ENCODE results near the gene ADGRG6. TPM values are rescaled to one million over a fixed set of nuclear protein-coding genes. Genes with fewer than 3 reads are reported as not detected.

Gene ADGRG6
- total and polyA plus RNA-seq, 9 of the 15 experiments (the other 6 are each of a cell fraction or from before 2014, with no cell fraction given) = under 0.01 to 0.11 (median 0.05) TPM; not detected in 5

DNA sequence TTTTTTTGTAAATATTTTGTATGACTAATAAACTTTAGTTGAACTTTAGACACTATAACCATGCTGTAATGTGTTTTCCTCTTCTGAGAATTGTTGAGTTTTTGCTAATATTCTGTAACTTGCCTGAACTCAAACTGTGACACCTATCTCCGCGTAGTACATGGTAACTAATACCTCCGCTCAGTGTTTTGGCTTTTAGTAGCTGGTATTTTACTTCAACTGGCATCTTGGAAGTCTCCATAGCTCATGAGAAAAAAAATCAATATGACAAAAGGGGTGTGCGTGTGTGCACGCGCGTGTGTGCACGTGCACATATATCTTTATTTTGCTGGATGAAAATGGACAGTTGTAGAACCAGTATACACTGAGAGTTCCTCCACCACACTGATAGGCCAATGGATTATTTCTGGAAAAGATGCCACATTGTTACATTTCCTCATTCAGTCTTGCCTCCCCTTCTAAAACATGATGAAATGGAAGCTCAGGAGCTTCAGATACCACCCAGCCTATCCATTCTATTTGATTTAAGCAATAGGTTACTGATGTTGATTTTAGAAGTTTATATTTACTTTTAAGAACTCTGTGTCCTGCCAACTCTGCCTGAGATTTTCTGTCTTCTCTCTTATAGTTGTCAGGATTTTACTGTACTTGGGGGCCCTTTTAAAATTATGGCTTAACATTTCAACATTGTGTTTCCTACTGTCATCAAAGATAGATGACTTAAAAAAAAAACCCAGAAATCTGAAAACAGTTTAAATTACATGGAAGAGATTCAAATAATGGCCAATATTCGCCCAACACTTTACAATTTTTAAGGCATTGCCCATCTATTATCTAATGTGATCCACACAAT is 16.3 kb upstream of the ADGRG6 start (continued):
- TF ChIP-seq, protein P1, sequence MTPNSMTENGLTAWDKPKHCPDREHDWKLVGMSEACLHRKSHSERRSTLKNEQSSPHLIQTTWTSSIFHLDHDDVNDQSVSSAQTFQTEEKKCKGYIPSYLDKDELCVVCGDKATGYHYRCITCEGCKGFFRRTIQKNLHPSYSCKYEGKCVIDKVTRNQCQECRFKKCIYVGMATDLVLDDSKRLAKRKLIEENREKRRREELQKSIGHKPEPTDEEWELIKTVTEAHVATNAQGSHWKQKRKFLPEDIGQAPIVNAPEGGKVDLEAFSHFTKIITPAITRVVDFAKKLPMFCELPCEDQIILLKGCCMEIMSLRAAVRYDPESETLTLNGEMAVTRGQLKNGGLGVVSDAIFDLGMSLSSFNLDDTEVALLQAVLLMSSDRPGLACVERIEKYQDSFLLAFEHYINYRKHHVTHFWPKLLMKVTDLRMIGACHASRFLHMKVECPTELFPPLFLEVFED (CRISPR knock-in tag; conservative IDR thresholded peaks at IDR 0.05) = no peak
- TF ChIP-seq, protein P2, sequence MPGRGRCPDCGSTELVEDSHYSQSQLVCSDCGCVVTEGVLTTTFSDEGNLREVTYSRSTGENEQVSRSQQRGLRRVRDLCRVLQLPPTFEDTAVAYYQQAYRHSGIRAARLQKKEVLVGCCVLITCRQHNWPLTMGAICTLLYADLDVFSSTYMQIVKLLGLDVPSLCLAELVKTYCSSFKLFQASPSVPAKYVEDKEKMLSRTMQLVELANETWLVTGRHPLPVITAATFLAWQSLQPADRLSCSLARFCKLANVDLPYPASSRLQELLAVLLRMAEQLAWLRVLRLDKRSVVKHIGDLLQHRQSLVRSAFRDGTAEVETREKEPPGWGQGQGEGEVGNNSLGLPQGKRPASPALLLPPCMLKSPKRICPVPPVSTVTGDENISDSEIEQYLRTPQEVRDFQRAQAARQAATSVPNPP (IDR thresholded peaks at IDR 0.05; ENCODE audit: borderline replicate concordance, insufficient read depth, insufficient read length) = no peak

DNA sequence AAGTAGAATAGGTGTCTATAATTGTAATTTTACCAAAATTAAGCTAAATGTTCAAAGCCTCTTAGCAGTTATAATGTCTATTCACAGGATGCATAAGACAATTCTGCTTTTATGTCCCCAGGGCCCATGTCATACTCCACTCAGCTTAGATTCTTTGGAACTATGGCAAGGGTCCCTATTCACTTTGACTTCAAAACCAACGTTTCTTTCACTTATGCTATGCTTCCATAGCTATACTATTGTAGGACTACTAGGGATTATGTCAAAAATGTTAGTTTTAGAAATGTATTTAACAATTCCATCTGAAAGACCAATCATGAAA is 15.8 kb upstream of the ADGRG6 start:
- no peaks in the 10 kb centered on the region for H3K27me3 ChIP-seq (ENCODE audit: control insufficient read depth in 2 of 2, insufficient read depth in 2 of 2, low read length in 2 of 2)
- H3K9me3 ChIP-seq (replicated peaks; ENCODE audit: control insufficient read depth, insufficient read depth, low read depth, low read length) = no peaks in the 10 kb centered on the region
- BruUV-seq (replicated peaks) = no TSS peak
- no peak for TF ChIP-seq RBM14 (IDR thresholded peaks at IDR 0.05; ENCODE audit: borderline replicate concordance, insufficient read depth, low read depth, low read length)
- no peaks in the 10 kb centered on the region for H3K9me1 ChIP-seq (ENCODE audit: control insufficient read depth, insufficient read depth, low read length)
- no peak overlapping the region for H3K4me3 ChIP-seq
- no peak for FAIRE-seq
- H2AFZ ChIP-seq (ENCODE audit: low read depth, low read length) = no peak overlapping the region
- no peaks in the 10 kb centered on the region for H3K79me2 ChIP-seq (ENCODE audit: control insufficient read depth, insufficient read depth, low read length)
- 0% methylated on average over 1 of the region's 1 CpG for WGBS (ENCODE audit: insufficient coverage, low coverage, missing lambda C conversion rate)
- in situ Hi-C loops (cut with MboI) (no loop called here), intact Hi-C loops (cut with micrococcal nuclease) (no loop called here)
- DNase-seq (ENCODE audit: extremely low read depth in 1 of 4, low spot score in 3 of 4) = no peak
- ChIA-PET POLR2A (interaction anchor here (1.0 kb wide), 1 partner anchor 20 kb away, joined by 3 read pairs; no protein-coding TSS in a partner anchor), CTCF (ENCODE audit: low intra/inter-chr PET ratio) (no interaction called here)
- no peaks in the 10 kb centered on the region for H3K4me1 ChIP-seq (replicated peaks in 1 of 2; ENCODE audit: control insufficient read depth in 2 of 2, insufficient read depth in 2 of 2, low read length in 2 of 2)
- ATAC-seq = no peak
- no peak overlapping the region for H3K4me2 ChIP-seq (ENCODE audit: insufficient read depth, low read length)
- no peaks in the 10 kb centered on the region for H3K36me3 ChIP-seq (ENCODE audit: control insufficient read depth, insufficient read depth, low read length)
- H3K9ac ChIP-seq (ENCODE audit: insufficient read depth in 1 of 2, low read depth in 2 of 2, low read length in 2 of 2) = no peak overlapping the region
- no peak overlapping the region for H3K27ac ChIP-seq (ENCODE audit: extremely low read depth, low read depth, low read length)
- no peaks in the 10 kb centered on the region for H4K20me1 ChIP-seq (replicated peaks; ENCODE audit: control insufficient read depth, insufficient read depth, low read length)
